GM19395 (cell line): Measurements from ENCODE around the gene KHNYN.
"Not testable (repeated sequence)": the region's sequence is repeated elsewhere in the genome, so short reads cannot be mapped to it uniquely, and the experiment has no call there.

Source experiments
- ATAC-seq: cut with Tn5 transposase; IDR thresholded peaks from one replicate; pipeline ENCODE4 v1.9.1; 2021; ENCODE audit warnings: mild to moderate bottlenecking, moderate library complexity; ENCODE audit not compliant: unreplicated experiment

The KHNYN gene

DNA sequence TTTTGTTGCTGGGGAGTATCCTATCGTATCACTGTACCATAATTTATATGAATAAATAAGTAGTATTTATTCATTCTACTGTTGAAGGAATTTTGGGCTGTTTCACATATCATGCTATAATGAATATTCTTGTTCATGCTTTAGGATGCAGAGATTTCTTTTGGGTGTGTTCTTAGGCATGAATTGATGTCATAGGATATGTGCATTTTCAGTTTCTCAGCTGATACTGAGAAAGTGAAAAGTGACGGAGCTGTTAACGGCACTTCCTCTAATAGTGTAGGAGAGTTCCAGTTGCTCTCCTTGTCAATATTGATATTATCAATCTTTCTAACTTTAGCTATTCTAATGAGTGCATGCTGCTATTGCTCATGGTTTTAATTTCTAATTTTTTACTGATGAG, 36.1 kb downstream of the KHNYN start:
- no peak for ATAC-seq

DNA sequence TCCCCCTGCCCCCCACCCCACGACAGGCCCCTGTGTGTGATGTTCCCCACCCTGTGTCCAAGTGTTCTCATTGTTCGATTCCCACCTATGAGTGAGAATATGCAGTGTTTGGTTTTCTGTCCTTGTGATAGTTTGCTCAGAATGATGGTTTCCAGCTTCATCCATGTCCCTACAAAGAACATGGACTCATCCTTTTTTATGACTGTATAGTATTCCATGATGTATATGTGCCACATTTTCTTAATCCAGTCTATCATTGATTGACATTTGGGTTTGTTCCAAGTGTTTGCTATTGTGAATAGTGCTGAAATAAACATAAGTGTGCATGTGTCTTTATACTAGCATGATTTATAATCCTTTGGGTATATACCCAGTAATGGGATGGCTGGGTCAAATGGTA, 40.7 kb downstream of the KHNYN start:
- ATAC-seq: not testable (repeated sequence)

DNA sequence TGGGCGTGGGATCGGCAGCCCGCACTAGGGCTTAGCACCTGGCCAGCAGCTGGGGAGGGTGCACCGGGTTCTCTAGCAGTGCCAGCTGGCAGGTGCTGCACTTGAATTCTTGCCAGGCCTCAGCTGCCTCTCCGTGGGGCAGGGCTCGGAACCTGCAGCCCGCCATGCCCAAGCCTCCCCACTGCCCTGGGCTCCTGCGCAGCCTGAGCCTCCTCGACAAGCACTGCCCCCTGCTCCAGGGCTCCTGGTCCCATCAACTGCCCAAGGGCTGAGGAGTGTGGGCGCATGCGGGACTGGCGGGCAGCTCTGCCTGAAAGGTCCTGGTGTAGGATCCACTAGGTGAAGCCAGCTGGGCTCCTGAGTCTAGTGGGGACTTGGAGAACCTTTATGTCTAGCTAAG, 43.5 kb downstream of the KHNYN start:
- ATAC-seq: no peak

DNA sequence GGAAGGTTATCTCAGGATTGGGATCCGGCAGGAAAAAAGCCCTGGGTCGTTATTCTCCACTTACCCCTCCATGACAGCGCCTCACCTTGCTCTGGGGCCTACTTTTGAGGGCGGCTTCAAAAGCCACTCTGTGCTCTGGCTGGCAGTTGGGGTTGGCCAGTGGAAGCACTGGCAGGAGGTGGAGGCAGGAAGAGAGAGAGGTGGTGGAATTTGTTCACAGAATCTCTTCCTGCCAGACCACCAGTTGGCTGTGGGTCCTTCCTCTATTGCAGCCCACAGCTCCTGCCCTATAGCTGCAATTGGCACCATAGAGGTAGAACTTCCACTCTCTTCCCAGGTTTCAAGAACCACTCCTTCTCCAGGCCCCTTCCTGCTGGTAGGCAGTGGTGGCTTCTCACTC, 45.5 kb downstream of the KHNYN start:
- ATAC-seq: no peak

DNA sequence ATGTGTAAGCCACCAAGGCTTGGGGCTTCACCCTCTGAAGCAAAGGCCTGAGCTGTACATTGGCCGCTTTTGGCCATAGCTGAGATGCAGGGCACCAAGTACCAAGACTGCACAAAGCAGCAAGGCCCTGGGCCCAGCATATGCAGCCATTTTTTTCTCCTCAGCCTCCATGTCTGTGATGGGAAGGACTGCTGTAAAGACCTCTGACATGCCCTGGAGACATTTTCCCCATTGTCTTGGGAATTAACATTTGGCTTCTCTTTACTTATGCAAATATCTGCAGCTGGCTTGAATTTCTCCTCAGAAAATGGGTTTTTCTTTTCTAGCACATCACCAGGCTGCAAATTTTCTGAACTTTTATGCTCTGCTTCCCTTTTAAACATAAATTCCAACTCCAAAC, 50.2 kb downstream of the KHNYN start:
- ATAC-seq: not testable (repeated sequence)

DNA sequence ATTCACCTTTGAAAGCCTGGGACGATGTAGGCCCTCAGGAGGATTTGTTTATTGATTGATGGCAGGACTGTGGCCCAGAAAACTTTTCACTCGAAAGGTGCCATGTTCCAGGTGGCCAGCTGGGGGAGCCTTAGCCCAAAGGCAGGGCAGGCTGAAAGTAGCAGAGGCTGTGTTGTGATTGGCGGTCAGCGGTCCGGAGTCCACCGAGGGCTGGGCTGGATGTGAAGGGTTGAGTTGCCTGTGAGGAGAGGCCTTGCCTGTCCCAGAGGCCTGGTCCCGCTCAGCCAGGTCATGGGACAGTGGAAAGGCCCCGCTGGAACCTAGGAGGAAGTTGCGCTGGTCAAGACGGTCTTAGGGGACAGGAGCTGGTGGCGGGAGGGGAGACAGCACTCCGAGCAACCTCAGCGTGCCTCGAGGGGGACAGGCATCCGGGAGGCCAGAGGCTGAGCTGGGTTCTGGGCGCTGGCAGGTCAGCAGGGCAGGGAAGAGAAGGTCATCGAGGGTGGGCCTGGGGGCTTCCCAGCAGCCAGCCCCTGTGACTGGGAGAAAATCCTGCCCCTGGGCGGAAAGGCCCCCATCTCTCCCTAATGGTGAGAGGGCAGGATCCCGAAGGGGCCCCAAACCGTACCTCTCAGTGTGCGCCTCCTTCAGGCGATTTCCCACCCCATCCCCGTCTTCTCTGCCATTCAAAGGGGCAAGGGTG, 52.0 kb downstream of the KHNYN start:
- peak; percentile 68 for ATAC-seq

DNA sequence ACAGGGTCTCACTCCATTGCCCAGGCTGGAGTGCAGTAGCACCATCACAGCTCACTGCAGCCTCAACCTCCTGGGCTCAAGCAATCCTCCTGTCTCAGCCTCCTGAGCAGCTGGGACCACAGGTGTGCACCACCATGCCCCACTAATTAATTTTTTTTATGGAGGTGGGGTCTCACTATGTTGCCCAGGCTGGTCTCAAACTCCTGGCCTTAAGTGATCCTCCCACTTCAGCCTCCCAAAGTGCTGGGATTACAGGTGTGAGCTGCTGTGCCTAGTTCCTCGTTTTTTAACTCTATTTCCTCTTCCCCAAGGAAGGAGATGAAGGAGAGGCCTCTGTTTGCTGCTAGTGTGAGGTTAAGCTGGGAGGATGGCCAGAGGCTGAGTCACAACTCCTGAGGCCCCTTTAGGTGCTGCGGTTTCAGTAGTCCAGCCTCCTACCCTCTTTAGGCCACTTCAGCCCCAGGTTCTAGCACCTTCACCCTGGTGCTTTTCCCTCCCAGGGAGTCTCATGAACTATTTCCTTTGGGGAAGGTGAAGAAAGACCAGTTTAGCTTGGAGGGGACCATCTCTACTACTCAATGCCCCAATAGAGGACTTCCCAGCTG, 53.0 kb downstream of the KHNYN start:
- peak; percentile 22 for ATAC-seq

DNA sequence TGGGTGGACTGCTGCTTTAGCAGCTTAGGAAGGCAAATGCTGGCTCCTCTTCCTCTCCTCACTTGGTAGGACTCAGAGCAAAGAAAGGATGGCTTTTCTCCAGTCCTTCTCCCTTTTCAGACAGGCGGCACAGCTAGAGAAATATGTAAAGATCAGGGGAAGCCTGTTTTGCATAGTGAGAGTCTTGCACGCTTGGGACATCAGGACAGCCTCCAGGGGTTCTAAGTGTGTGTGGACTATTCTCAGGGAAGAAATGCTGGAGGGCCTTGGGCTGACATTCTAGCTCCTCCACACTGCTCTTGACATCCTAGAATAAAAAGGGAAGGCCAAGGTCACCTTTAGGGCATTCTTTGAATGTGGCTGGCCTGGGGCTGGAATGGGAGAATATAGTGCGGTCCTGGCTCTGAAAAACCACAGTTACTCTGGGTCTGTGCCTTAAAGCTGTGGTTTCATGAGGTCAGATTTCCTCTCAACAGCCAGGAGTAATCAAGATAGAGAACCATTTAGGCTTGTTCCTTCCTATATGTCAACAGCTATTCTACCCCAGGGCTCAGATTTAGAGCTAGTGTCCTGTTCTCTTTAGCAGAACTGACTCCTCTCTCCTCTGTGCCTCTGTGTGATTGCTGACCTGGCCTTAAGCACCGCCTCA, 54.0 kb downstream of the KHNYN start:
- ATAC-seq: peak; percentile 59
